T-helper 17 cell (primary cell): Measurements from ENCODE around the gene MDGA2. TPM values are rescaled to one million over a fixed set of nuclear protein-coding genes. Genes with fewer than 3 reads are reported as not detected.

ENCODE experiments used
- ATAC-seq: fragments of 150-1000 bp; cut with Tn5 transposase; 2 replicates; pipeline ENCODE4 v1.10.0; 2021; ENCODE audit warnings: mild to moderate bottlenecking, moderate library complexity
- DNase-seq, 3 donors: peaks; one replicate each; pipeline versions ENCODE4 v3.0.0 to v3.0.0-alpha.2; 2020 to 2021
- H3K9me3 ChIP-seq: one replicate; pipeline ENCODE4 v1.7.0; 2013; ENCODE audit warnings: low read length, mild to moderate bottlenecking; ENCODE audit not compliant: control insufficient read depth, poor library complexity, severe bottlenecking
- H3K27ac Mint-ChIP-seq: one replicate; pipeline ENCODE4 v1.8.0; 2022; ENCODE audit warnings: mild to moderate bottlenecking, moderate library complexity, mixed read lengths
- H3K27me3 Mint-ChIP-seq: one replicate; pipeline ENCODE4 v1.8.0; 2022; ENCODE audit warnings: mixed read lengths
- H3K36me3 Mint-ChIP-seq: one replicate; pipeline ENCODE4 v1.8.0; 2022; ENCODE audit warnings: low read depth, mixed read lengths
- H3K4me1 Mint-ChIP-seq: one replicate; pipeline ENCODE4 v1.8.0; 2022; ENCODE audit warnings: mild to moderate bottlenecking, mixed read lengths
- H3K4me3 Mint-ChIP-seq: one replicate; pipeline ENCODE4 v1.8.0; 2022; ENCODE audit warnings: mild to moderate bottlenecking, moderate library complexity, mixed read lengths
- total RNA-seq, 4 donors: library from RNA in 2 of 4; stranded (reverse) in 2 of 4; gene quantifications; one replicate each; pipeline ENCODE4 v1.2.3 and lab custom pipeline; 2022 to 2026

The MDGA2 gene
- total RNA-seq, 2 donors from 2014 or later: not detected

- ATAC-seq (no peak), DNase-seq (no peak)
- H3K27me3 Mint-ChIP-seq: no peaks in the 10 kb centered on the region
- H3K9me3 ChIP-seq: no peaks in the 10 kb centered on the region
- no peaks in the 10 kb centered on the region for H3K4me1 Mint-ChIP-seq
- no peak overlapping the region for H3K4me3 Mint-ChIP-seq
- no peaks in the 10 kb centered on the region for H3K36me3 Mint-ChIP-seq
- no peak overlapping the region for H3K27ac Mint-ChIP-seq
These were observed 636.1 kb downstream of the MDGA2 start for GRCh38 chr14:47039336-47039735.

- DNase-seq (no peak), ATAC-seq (no peak)
- H3K4me1 Mint-ChIP-seq: no peaks in the 10 kb centered on the region
- H3K27me3 Mint-ChIP-seq: no peaks in the 10 kb centered on the region
- no peak overlapping the region for H3K27ac Mint-ChIP-seq
- H3K4me3 Mint-ChIP-seq: no peak overlapping the region
- no peaks in the 10 kb centered on the region for H3K36me3 Mint-ChIP-seq
- H3K9me3 ChIP-seq: no peaks in the 10 kb centered on the region
These were observed 652.7 kb downstream of the MDGA2 start for GRCh38 chr14:47022721-47023120.

- DNase-seq: no peak
- Mint-ChIP-seq H3K4me1 (no peaks in the 10 kb centered on the region), H3K4me3 (no peak overlapping the region), H3K27me3 (no peaks in the 10 kb centered on the region), H3K36me3 (no peaks in the 10 kb centered on the region), H3K27ac (no peak overlapping the region)
- no peaks in the 10 kb centered on the region for H3K9me3 ChIP-seq
- no peak for ATAC-seq
These were observed 654.9 kb downstream of the MDGA2 start for GRCh38 chr14:47020500-47020899.

GRCh38 chr14:47012533-47013280 is 662.7 kb downstream of the MDGA2 start:
- ATAC-seq: no peak
- H3K4me3 Mint-ChIP-seq: no peak overlapping the region
- no peaks in the 10 kb centered on the region for H3K4me1 Mint-ChIP-seq
- no peaks in the 10 kb centered on the region for H3K27me3 Mint-ChIP-seq
- DNase-seq: no peak
- no peaks in the 10 kb centered on the region for H3K9me3 ChIP-seq
- no peaks in the 10 kb centered on the region for H3K36me3 Mint-ChIP-seq
- no peak overlapping the region for H3K27ac Mint-ChIP-seq

GRCh38 chr14:47009615-47010014 is 665.8 kb downstream of the MDGA2 start:
- H3K27ac Mint-ChIP-seq: no peak overlapping the region
- no peaks in the 10 kb centered on the region for H3K4me1 Mint-ChIP-seq
- no peaks in the 10 kb centered on the region for H3K27me3 Mint-ChIP-seq
- H3K9me3 ChIP-seq: no peaks in the 10 kb centered on the region
- ATAC-seq (no peak), DNase-seq (no peak)
- H3K36me3 Mint-ChIP-seq: no peaks in the 10 kb centered on the region
- no peak overlapping the region for H3K4me3 Mint-ChIP-seq

GRCh38 chr14:47008732-47009131 is 666.7 kb downstream of the MDGA2 start:
- H3K4me3 Mint-ChIP-seq: no peak overlapping the region
- H3K4me1 Mint-ChIP-seq: no peaks in the 10 kb centered on the region
- no peaks in the 10 kb centered on the region for H3K9me3 ChIP-seq
- H3K27me3 Mint-ChIP-seq: no peaks in the 10 kb centered on the region
- no peak overlapping the region for H3K27ac Mint-ChIP-seq
- no peak for ATAC-seq
- H3K36me3 Mint-ChIP-seq: no peaks in the 10 kb centered on the region
- no peak for DNase-seq

- ATAC-seq (no peak), DNase-seq (no peak)
- Mint-ChIP-seq H3K4me3 (no peak overlapping the region), H3K27me3 (no peaks in the 10 kb centered on the region), H3K27ac (no peak overlapping the region), H3K36me3 (no peaks in the 10 kb centered on the region), H3K4me1 (no peaks in the 10 kb centered on the region)
- H3K9me3 ChIP-seq: no peaks in the 10 kb centered on the region
These were observed 675.7 kb downstream of the MDGA2 start for GRCh38 chr14:46999661-47000060.

GRCh38 chr14:46989566-46989965 is 685.8 kb downstream of the MDGA2 start:
- no peaks in the 10 kb centered on the region for H3K27me3 Mint-ChIP-seq
- no peak overlapping the region for H3K27ac Mint-ChIP-seq
- DNase-seq (no peak), ATAC-seq (no peak)
- no peaks in the 10 kb centered on the region for H3K4me1 Mint-ChIP-seq
- H3K36me3 Mint-ChIP-seq: no peaks in the 10 kb centered on the region
- H3K9me3 ChIP-seq: no peaks in the 10 kb centered on the region
- no peak overlapping the region for H3K4me3 Mint-ChIP-seq

- no peak for ATAC-seq
- H3K9me3 ChIP-seq: no peaks in the 10 kb centered on the region
- no peak overlapping the region for H3K4me3 Mint-ChIP-seq
- no peak for DNase-seq
- no peaks in the 10 kb centered on the region for H3K36me3 Mint-ChIP-seq
- no peaks in the 10 kb centered on the region for H3K27me3 Mint-ChIP-seq
- H3K4me1 Mint-ChIP-seq: no peaks in the 10 kb centered on the region
- no peak overlapping the region for H3K27ac Mint-ChIP-seq
These were observed 687.1 kb downstream of the MDGA2 start for GRCh38 chr14:46988312-46988711.

GRCh38 chr14:46985529-46986380 is 689.6 kb downstream of the MDGA2 start:
- H3K27me3 Mint-ChIP-seq: no peaks in the 10 kb centered on the region
- no peak overlapping the region for H3K27ac Mint-ChIP-seq
- DNase-seq (no peak), ATAC-seq (no peak)
- H3K4me3 Mint-ChIP-seq: no peak overlapping the region
- no peaks in the 10 kb centered on the region for H3K4me1 Mint-ChIP-seq
- H3K36me3 Mint-ChIP-seq: no peaks in the 10 kb centered on the region
- no peaks in the 10 kb centered on the region for H3K9me3 ChIP-seq

- no peaks in the 10 kb centered on the region for H3K4me1 Mint-ChIP-seq
- DNase-seq: no peak
- H3K27ac Mint-ChIP-seq: no peak overlapping the region
- H3K9me3 ChIP-seq: no peaks in the 10 kb centered on the region
- H3K27me3 Mint-ChIP-seq: no peaks in the 10 kb centered on the region
- no peak for ATAC-seq
- no peak overlapping the region for H3K4me3 Mint-ChIP-seq
- H3K36me3 Mint-ChIP-seq: no peaks in the 10 kb centered on the region
These were observed 702.1 kb downstream of the MDGA2 start for GRCh38 chr14:46973295-46973694.

- ATAC-seq: no peak
- no peak overlapping the region for H3K4me3 Mint-ChIP-seq
- no peaks in the 10 kb centered on the region for H3K36me3 Mint-ChIP-seq
These were observed 711.0 kb downstream of the MDGA2 start for GRCh38 chr14:46964378-46964777.

GRCh38 chr14:46951103-46951502 is 724.3 kb downstream of the MDGA2 start:
- H3K4me1 Mint-ChIP-seq: no peaks in the 10 kb centered on the region
- DNase-seq (no peak), ATAC-seq (no peak)
- no peak overlapping the region for H3K27ac Mint-ChIP-seq
- no peaks in the 10 kb centered on the region for H3K9me3 ChIP-seq
- H3K36me3 Mint-ChIP-seq: no peaks in the 10 kb centered on the region
- no peak overlapping the region for H3K4me3 Mint-ChIP-seq
- H3K27me3 Mint-ChIP-seq: no peaks in the 10 kb centered on the region

More at GRCh38 chr14:46964378-46964777, 711.0 kb downstream of the MDGA2 start:
- Mint-ChIP-seq H3K27me3 (no peaks in the 10 kb centered on the region), H3K4me1 (no peaks in the 10 kb centered on the region), H3K27ac (no peak overlapping the region)
- H3K9me3 ChIP-seq: no peaks in the 10 kb centered on the region
- no peak for DNase-seq
